Fibroblast of mammary gland (primary cell): ENCODE data around the gene IMPA2.

ENCODE experiments used
- DNase-seq: peaks from one replicate; pipeline ENCODE4 v3.0.0-alpha.2; 2010; ENCODE audit warnings: low read depth
- H3K4me3 ChIP-seq: 2 replicates; pipeline ENCODE4 v1.5.1; 2011; ENCODE audit warnings: low read depth, mild to moderate bottlenecking, low read length, moderate library complexity; ENCODE audit not compliant: control insufficient read depth
- TF ChIP-seq, protein P1 (sequence below): conservative IDR thresholded peaks from 2 replicates; pipeline ENCODE4 v1.5.1; 2011; ENCODE audit warnings: low read depth, low read length, inconsistent platforms; ENCODE audit not compliant: control insufficient read depth, insufficient read depth

Gene IMPA2

GRCh38 chr18:12008181-12008767, 27.0 kb downstream of the IMPA2 start:
- H3K4me3 ChIP-seq: no peak overlapping the region
- no peak for DNase-seq
- TF ChIP-seq, protein P1, sequence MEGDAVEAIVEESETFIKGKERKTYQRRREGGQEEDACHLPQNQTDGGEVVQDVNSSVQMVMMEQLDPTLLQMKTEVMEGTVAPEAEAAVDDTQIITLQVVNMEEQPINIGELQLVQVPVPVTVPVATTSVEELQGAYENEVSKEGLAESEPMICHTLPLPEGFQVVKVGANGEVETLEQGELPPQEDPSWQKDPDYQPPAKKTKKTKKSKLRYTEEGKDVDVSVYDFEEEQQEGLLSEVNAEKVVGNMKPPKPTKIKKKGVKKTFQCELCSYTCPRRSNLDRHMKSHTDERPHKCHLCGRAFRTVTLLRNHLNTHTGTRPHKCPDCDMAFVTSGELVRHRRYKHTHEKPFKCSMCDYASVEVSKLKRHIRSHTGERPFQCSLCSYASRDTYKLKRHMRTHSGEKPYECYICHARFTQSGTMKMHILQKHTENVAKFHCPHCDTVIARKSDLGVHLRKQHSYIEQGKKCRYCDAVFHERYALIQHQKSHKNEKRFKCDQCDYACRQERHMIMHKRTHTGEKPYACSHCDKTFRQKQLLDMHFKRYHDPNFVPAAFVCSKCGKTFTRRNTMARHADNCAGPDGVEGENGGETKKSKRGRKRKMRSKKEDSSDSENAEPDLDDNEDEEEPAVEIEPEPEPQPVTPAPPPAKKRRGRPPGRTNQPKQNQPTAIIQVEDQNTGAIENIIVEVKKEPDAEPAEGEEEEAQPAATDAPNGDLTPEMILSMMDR: no peak

DNA sequence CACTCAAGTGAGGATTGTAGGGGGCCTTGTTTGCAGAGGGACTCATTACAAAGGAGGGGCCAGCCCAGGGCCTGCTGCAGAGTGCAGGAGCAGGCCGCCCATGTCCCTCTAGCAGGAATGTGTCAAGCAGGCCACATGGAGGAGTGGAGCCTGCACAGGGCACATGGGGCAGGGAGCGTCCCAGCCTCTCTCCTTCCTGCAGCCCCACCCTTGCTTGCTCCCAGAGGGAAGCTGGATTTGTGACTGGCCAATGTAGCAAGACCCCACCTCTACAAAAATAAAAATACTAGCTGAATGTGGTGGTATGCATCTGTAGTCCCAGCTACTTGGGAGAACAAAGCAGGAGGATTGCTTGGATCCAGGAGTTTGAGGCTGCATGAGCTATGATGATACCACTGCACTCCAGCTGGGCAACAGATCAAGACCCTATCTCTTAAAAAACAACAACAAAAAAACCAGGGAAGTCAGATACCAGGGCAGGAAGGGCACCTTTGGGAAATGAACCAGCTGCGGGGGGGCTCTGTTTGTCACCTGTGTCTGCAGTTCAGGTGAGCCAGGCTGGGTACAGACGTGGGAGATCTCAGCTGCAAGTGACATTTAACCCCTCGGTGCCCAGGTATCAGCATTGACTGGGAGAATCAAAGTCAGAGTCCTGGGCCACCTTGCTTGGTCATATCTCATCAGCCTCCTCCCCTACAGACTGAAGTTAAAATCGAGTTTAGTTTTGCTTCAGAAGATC, 27.7 kb downstream of the IMPA2 start:
- TF ChIP-seq, protein P1: no peak
- no peak for DNase-seq
- no peak overlapping the region for H3K4me3 ChIP-seq

DNA sequence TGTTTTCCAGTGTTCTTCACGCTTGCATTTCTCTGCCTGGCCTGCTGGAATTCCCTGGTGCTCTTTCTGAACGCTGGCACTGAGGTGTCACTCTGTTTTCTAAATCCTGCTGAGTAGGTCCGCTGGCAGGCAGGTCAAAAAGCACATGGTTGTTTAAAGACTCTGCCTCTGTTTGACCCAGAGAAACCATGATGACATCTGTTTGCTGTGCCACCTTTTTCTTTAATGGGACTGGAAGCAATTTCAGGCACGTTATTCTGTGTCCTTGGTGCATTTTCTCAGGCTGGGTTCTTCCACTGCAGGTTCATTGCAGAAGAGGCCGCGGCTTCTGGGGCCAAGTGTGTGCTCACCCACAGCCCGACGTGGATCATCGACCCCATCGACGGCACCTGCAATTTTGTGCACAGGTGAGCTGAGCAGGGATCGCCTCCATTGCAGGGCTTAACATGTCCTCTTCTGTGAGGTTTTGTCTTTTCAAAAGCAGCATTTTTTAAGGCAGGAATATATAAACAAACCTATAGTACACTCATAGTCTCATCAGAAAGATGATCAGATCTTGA, 28.4 kb downstream of the IMPA2 start:
- no peak overlapping the region for H3K4me3 ChIP-seq
- no peak for DNase-seq
- TF ChIP-seq, protein P1: no peak

DNA sequence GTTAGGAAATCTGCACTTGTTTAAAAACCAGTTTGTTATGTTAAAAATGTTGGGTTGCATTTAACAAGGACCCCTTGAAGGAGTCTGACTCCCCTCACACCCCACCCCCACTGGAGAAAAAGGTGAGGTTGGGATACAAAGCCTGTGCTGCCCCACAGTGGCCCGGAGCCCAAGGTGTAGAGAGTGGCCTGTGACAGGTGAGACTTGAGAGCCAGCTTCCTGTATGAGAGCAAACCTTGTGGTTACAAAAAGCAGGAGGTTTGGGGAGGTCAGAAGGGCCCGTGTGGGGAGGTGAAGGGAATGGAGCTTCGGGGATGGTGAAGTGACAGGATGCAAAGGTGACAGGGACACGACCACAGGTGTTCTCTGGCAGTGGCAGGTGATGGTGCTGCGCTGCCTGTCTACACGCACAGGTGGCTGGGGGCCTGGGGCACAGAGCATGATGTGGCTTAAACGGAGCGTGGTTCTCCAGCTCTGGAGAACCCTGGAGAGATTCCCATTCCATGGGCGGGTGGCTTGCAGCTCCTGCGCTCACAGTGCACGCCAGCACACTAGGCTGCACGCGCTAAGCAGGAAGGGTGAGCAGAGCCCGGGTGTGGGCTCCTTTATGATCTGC, 29.0 kb downstream of the IMPA2 start:
- no peak overlapping the region for H3K4me3 ChIP-seq
- TF ChIP-seq, protein P1: no peak
- no peak for DNase-seq

DNA sequence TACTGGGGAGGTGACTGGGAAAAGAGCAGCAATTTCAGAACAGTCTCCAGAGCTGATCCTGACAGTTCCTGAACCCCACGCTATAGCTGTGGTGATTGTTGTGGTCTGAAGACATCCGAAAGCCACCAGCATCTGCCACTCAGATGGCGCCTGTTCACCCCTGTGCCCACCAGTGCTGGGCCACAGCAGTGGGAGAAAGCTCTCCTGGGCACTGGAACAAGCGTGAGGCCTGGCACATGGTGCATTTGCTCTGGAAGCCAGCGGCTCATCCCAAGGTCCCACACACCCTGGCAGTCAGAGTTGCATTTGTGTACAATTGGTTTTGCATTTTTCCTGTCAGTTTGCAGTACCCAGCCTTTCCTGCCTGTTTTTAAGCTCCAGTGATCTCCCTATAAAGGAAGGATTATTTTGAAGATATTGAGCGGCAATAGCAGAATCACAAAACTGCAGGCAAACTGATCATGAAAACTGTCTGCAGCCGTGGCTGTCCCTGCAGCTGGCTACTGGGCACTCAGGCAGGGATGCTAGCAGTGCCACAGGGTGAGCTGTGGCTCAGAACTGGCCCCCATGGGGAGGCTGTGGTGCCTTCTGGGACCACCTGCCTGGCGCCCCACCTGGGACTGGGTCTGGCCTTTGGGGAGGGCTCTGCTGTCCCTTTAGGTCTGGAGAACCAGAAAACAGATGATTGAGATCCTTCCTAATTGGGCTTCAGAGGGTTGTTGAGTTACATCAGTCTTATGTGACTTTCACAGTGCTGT, 30.1 kb downstream of the IMPA2 start:
- TF ChIP-seq, protein P1: no peak
- no peak for DNase-seq
- no peak overlapping the region for H3K4me3 ChIP-seq

DNA sequence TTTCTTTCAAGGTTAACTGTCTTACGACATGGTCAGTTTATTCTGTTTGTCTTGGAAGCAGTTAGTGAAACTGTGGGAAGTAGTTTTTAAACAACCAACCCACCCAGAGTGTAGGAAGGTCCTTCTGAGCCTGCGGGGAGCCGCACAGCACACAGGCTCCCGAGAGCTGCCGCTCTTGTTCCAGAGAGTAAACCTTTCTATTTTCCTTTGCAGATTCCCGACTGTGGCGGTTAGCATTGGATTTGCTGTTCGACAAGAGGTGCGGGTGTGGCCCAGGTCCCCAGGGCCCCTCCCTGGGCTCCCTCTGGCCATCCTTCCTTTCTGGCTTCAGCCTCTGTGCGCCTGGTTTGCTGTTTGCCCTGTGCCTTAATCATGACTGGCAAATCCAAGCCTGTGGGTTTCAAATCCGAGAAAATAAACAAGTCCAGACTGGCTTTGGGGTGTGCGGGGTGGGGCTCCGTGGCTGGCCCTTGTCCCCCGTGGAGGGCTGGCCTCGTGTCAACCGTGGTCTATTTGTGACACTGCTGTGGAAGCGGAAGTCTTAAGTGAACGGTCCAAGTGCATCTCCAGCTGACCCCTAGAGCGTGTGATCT, 30.7 kb downstream of the IMPA2 start:
- TF ChIP-seq, protein P1: no peak
- peak; percentile 56 for DNase-seq
- H3K4me3 ChIP-seq: no peak overlapping the region
